Calu3 (cell line): ENCODE measurements around the gene MUC6. TPM values are rescaled to one million over a fixed set of nuclear protein-coding genes. Genes with fewer than 3 reads are reported as not detected.

Experiments used
- BruUV-seq: library from RNA; stranded (reverse); fragments of 400-500 nt; replicated peaks from 2 replicates; lab custom pipeline; 2021; lab: Mats Ljungman, UMichigan
- CTCF ChIA-PET: fragments of 300-600 bp; sonication (Branson Sonifier 250); formaldehyde crosslinking; loops from one replicate; lab custom pipeline; 2022; ENCODE audit warnings: antibody characterized with exemption; lab: Charles Lee
- DNase-seq: peaks from one replicate; pipeline ENCODE4 v3.0.0; 2022
- H3K27ac Mint-ChIP-seq: one replicate; pipeline ENCODE4 v1.8.0; 2022; ENCODE audit warnings: mixed read lengths; ENCODE audit not compliant: unreplicated experiment
- H3K27me3 Mint-ChIP-seq: one replicate; pipeline ENCODE4 v1.8.0; 2022; ENCODE audit warnings: mixed read lengths; ENCODE audit not compliant: unreplicated experiment
- H3K36me3 Mint-ChIP-seq: one replicate; pipeline ENCODE4 v1.8.0; 2022; ENCODE audit warnings: mild to moderate bottlenecking, moderate library complexity, mixed read lengths; ENCODE audit not compliant: insufficient read depth, unreplicated experiment
- H3K4me1 Mint-ChIP-seq: one replicate; pipeline ENCODE4 v1.8.0; 2022; ENCODE audit warnings: mild to moderate bottlenecking, low read depth, mixed read lengths; ENCODE audit not compliant: unreplicated experiment
- H3K4me3 Mint-ChIP-seq: one replicate; pipeline ENCODE4 v1.8.0; 2022; ENCODE audit warnings: mild to moderate bottlenecking, low read depth, moderate library complexity, mixed read lengths; ENCODE audit not compliant: unreplicated experiment
- H3K9me3 Mint-ChIP-seq: one replicate; pipeline ENCODE4 v1.8.0; 2022; ENCODE audit warnings: low read depth, mixed read lengths; ENCODE audit not compliant: unreplicated experiment
- intact Hi-C: fragments of 100-400 bp; cut with micrococcal nuclease; formaldehyde crosslinking; loops from one replicate; pipeline ENCODE4 v1.10.0; 2022; ENCODE audit not compliant: unreplicated experiment
- total RNA-seq: library from RNA; stranded (reverse); gene quantifications from 2 replicates; pipeline ENCODE4 v1.2.3, GENCODE V29; 2022
- TF ChIP-seq, protein P1 (sequence below): fragments of 200-600 bp; IDR thresholded peaks from one replicate; pipeline ENCODE4 v1.8.0; 2022; ENCODE audit warnings: antibody characterized with exemption; ENCODE audit not compliant: unreplicated experiment

The MUC6 gene
- total RNA-seq, 1 experiment from 2014 or later: 0.73 TPM

- Mint-ChIP-seq H3K27me3 (peaks cover 51% of the 10 kb centered on the region), H3K9me3 (peaks cover 4% of the 10 kb centered on the region), H3K4me3 (no peak overlapping the region), H3K4me1 (no peaks in the 10 kb centered on the region), H3K27ac (no peak overlapping the region), H3K36me3 (peaks cover 7% of the 10 kb centered on the region)
- CTCF ChIA-PET: no interaction called here
- BruUV-seq: no TSS peak
- intact Hi-C loops: loop anchor here (10.0 kb wide), 1 partner anchor 124 kb away; the partner anchor contains the start of gene AP2A2
- TF ChIP-seq, protein P1, sequence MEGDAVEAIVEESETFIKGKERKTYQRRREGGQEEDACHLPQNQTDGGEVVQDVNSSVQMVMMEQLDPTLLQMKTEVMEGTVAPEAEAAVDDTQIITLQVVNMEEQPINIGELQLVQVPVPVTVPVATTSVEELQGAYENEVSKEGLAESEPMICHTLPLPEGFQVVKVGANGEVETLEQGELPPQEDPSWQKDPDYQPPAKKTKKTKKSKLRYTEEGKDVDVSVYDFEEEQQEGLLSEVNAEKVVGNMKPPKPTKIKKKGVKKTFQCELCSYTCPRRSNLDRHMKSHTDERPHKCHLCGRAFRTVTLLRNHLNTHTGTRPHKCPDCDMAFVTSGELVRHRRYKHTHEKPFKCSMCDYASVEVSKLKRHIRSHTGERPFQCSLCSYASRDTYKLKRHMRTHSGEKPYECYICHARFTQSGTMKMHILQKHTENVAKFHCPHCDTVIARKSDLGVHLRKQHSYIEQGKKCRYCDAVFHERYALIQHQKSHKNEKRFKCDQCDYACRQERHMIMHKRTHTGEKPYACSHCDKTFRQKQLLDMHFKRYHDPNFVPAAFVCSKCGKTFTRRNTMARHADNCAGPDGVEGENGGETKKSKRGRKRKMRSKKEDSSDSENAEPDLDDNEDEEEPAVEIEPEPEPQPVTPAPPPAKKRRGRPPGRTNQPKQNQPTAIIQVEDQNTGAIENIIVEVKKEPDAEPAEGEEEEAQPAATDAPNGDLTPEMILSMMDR: no peak
- no peak for DNase-seq
Measured at GRCh38 chr11:1048375-1049070, 12.0 kb upstream of the MUC6 start.

- no peak overlapping the region for H3K4me3 Mint-ChIP-seq
Measured at GRCh38 chr11:1047595-1048156, 11.2 kb upstream of the MUC6 start.

DNA sequence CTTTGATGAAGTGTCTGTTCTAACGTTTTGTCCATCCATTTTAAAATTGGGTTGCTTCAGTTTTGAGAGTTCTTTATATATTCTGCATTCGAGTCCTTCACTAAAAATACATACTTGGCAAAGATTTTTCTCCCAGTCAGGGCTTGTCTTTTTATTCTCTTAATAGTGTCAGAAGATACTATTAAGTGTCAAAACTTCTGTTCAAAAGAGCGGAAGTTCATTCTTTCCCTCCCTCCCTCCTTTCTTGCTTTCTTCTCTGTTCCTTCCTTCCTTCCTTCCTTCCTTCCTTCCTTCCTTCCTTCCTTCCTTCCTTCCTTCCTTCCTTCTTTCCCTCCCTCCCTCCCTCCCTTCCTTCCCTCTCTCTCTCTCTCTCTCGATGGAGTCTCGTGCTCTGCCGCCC is 7.6 kb upstream of the MUC6 start:
- no peak overlapping the region for H3K4me3 Mint-ChIP-seq

More at GRCh38 chr11:1047595-1048156, 11.2 kb upstream of the MUC6 start:
- H3K4me1 Mint-ChIP-seq: no peaks in the 10 kb centered on the region
- H3K9me3 Mint-ChIP-seq: peaks cover 4% of the 10 kb centered on the region
- H3K27me3 Mint-ChIP-seq: peaks cover 52% of the 10 kb centered on the region
- intact Hi-C loops: loop anchor here (10.0 kb wide), 1 partner anchor 123 kb away; the partner anchor contains the start of gene AP2A2
- TF ChIP-seq, protein P1: no peak
- DNase-seq: no peak
- H3K27ac Mint-ChIP-seq: no peak overlapping the region
- peaks cover 7% of the 10 kb centered on the region for H3K36me3 Mint-ChIP-seq
- no TSS peak for BruUV-seq
- CTCF ChIA-PET: no interaction called here

DNA sequence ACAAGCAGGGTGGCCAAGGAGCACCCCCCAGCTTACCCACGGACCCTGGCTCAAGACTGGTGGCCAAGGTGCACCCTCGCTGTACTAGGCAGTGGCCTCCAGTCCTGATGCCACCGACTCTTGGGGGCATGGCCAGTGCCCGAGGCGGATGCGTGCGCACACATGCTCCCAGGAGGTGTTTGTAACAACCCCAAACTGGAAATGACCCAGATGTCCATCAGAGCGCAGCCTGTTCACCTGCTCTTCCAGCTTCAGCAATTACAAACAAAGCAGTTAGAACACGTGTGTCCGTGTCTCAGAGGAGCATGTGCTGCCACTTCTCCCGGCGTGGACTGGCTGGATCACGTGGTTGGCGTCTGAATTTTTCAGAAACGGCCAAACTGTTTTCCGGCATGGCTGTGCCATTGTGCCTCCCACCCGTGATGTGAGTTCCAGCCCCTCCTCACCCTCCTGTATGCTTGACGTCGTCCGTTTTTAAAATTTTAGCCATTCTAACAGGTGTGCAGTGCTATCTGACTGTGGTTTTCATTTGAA is 7.1 kb upstream of the MUC6 start:
- TF ChIP-seq, protein P1: no peak
- Mint-ChIP-seq H3K4me1 (peaks cover 16% of the 10 kb centered on the region), H3K36me3 (peaks cover 12% of the 10 kb centered on the region), H3K9me3 (peaks cover 4% of the 10 kb centered on the region), H3K27me3 (peaks cover 47% of the 10 kb centered on the region), H3K4me3 (no peak overlapping the region), H3K27ac (no peak overlapping the region)
- intact Hi-C loops: loop anchor here (10.0 kb wide), 1 partner anchor 119 kb away; the partner anchor contains the start of gene AP2A2
- DNase-seq: no peak
- no TSS peak for BruUV-seq
- CTCF ChIA-PET: no interaction called here

More for the DNA sequence above, 7.6 kb upstream of the MUC6 start:
- Mint-ChIP-seq H3K27me3 (peaks cover 52% of the 10 kb centered on the region), H3K9me3 (peaks cover 4% of the 10 kb centered on the region), H3K4me1 (peaks cover 11% of the 10 kb centered on the region), H3K36me3 (peaks cover 8% of the 10 kb centered on the region), H3K27ac (no peak overlapping the region)
- CTCF ChIA-PET: no interaction called here
- no peak for DNase-seq
- intact Hi-C loops: loop anchor here (10.0 kb wide), 1 partner anchor 119 kb away; the partner anchor contains the start of gene AP2A2
- TF ChIP-seq, protein P1: no peak
- no TSS peak for BruUV-seq
